Activated T-cell treated with anti-CD3 and anti-CD28 coated beads for 4 hours (primary cell): ENCODE measurements around the gene TMCC3.

Source experiments
- DNase-seq: peaks from one replicate; pipeline ENCODE4 v3.0.0-alpha.2; 2020

TMCC3 gene

DNA sequence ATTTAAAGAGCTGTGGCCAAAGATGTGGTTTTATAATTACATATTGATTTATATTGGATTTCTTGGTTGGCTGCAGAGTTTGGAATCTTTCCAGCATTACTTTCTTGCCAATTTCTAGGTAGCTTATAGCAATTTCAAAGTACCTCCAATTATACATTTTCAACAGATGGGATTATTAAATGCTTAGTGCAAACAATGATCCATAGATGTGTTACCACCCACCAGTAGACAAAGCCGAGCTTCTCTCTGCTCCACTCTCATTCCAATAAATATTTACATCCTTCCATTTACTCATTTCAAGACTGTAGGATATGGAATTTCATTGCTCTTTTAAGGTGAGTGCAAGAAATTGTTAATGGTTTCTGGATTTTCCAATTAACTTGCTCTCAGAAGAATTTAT, 21.6 kb upstream of the TMCC3 start:
- DNase-seq, result no peak

DNA sequence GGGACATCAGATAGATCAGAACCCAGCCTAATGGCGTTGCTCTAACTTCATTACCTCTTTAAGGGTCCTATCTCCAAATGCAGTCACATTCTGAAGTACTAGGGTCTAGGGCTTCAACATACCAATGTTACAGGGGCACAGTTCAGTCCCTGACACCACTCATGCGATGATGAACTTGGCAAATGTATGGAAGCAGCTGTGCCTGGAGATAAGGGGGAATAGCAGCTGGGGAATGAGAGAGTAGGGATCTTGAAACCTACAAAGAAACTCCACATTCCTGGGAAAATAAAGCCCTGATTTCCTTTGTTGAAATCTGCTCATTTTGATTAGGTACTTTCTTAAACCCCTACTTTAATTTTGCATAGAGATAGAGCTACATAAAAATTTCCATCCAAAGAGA, 20.5 kb upstream of the TMCC3 start:
- no peak for DNase-seq

DNA sequence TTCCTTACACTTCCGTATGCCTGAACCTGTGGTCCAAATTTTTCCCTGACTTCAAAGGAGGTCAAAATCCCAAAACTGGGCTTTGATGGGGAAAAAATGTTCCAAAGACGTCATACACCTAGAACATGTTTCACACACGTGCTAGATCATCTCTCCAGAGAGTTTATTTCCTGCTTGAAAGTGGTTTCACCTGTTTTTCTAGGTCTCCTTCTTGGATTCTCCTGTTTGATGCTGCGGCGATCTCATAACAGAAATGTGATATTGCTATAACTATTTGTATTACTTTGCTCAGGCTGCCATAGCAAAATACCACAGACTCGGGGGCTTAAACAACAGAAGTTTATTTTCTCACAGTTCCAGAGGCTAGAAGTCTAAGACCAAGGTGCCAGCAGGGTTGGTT, 19.7 kb upstream of the TMCC3 start:
- DNase-seq, result no peak

DNA sequence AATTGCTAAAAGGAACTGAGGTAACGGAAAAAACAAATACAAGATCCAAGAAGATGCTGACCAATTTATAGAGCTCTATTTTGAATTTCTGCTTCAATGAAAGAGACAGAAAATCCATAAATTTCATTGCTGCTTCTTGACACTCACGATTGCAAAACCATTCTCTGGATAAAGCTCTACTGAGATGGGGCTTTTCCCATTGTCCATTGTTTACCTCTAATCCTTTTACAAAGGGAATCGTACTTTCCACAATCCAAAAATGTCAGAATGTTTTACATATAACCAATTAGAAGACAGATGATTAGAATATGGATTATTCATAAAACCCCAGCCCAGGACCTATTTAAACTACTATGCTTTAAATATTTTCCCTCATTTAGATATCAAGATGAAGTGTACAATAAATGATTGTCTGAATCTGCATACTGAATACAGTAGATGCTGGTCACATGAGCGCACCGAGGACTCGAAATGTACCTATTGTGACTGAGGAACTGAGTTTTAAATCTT, 16.7 kb upstream of the TMCC3 start:
- DNase-seq, result no peak

DNA sequence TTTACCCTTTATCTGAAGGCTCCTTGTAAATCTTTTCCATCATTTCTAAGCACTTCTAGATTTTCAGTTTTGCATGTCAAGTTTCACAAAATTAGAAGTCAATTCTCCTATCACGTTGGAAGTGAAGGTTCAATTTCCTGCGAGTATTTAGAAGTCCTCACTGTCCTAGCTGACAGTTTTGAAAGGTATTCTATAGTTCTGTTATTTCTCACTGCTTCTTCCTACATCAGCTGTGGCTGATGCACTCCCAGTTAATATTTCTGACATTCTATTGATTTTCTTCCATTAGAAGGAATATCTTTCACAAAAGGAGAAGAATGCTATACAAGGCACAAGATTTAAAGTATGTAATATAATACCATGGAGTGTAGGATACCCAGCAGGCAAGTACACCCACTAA, 15.8 kb upstream of the TMCC3 start:
- no peak for DNase-seq

DNA sequence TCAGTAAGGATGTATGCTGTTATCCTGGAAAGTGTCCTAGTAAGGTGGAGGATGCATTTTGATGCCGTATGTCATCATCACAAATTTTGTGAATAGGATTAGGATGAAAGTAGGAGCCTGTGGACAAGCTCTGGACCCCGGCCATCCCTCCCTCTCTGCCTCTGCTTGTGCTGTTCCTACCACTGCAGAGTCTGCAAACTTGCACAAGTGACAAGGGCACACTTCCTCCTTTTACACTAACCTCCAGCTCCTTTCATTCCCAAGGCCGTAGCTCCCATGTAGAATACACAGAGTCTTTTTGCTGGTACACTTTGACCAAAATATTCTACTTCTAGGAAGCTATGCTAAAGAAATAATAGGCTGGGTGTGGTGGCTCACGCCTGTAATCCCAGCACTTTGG, 13.3 kb upstream of the TMCC3 start:
- no peak for DNase-seq

DNA sequence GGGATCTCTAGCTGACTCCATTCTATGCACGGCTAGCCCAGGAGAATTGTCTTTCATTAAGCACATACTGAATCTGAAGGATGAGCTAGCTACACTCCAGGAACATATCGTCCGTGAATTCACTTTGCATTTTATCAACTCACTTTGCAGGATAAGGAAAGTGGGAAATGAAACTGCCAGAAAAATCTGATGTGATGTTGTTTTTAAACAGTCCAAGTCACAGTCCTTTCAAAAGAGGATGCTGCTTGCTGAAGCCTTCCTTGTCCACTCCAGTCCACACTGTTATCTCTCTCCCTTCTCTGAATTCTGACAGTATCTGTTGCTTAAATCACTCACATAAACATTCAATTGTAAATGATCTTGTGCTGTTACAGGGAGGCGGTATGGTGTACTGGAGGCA, 12.7 kb upstream of the TMCC3 start:
- no peak for DNase-seq

DNA sequence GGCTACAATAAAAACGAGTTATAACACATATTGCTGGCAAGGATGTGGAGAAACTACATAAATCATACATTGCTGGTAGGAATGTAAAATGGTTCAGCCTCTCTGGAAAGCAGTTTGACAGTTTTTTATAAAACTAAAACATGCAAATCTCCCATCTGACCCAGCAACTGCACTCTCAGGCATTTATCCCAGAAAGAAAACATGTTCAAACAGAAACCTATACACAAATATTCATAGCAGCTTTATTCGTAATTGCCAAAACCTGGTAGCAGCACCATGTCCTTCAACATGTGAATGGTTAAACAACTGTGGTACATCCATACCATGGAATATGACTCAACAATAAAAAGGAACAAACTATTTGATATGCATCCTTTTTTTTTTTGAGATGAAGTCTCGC, 10.1 kb upstream of the TMCC3 start:
- no peak for DNase-seq

DNA sequence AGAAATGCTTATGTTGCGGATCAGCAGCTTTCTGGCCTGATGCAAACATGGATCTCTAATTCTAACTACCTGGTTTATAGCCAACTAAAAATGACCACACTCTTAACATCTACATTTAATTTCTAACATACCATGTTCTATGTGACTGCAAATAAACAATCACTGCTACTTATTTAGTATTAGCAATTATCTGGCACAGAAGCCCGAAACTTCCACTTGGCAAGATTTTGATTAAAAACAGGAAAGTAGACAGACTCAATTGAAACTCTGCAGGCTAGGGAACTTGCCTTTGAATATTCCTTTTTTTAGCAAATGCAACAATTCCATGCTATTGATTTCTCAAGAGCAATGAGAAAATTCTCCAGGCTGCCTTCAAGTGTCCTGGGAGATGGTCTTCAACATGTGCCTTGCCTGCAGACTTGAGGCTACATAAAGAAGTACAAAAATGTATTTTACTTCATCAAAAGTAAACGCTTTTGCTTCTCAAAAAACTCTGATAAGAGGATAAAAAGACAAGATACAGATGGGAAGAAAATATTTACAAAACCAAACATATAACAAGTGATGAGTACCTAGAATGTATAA, 9.1 kb upstream of the TMCC3 start:
- no peak for DNase-seq

DNA sequence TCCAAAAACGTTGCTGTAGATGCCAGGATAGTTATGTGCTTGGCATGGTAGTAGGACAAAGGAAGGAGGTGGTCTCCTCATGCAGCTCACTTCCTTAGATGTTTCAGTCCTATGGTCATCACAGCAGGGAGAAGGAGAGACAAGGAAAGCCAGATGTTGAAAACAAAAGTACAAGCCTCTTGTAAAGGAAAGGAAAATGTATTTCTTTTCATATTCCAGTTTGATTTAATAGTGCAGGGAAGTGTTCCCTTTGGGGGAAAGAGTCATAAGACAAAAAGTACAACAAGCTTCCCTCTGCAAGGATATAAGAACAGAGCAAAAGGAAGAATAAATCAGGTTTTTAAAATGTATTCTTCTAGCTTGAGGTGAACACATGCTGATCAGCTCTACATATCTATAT, 8.6 kb upstream of the TMCC3 start:
- no peak for DNase-seq

DNA sequence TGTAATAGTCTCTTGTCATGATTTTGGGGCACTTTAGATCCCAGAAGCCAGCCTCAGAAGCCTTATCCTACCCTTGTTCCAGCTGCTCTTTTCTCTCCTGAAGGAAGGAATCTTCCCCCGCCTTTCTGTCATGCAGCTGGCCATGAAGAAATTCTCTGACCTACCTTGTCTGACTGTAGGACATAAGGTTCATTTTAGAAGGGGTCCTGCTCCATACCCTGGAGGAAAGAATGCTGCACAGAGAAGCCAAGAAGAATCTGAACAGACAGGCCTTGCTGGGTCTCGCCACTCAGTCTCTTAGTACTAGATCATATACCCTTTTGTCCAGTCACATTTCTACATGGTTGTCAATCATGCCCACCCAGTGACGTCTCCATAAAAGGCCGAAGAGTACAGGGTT, 6.2 kb upstream of the TMCC3 start:
- no peak for DNase-seq

DNA sequence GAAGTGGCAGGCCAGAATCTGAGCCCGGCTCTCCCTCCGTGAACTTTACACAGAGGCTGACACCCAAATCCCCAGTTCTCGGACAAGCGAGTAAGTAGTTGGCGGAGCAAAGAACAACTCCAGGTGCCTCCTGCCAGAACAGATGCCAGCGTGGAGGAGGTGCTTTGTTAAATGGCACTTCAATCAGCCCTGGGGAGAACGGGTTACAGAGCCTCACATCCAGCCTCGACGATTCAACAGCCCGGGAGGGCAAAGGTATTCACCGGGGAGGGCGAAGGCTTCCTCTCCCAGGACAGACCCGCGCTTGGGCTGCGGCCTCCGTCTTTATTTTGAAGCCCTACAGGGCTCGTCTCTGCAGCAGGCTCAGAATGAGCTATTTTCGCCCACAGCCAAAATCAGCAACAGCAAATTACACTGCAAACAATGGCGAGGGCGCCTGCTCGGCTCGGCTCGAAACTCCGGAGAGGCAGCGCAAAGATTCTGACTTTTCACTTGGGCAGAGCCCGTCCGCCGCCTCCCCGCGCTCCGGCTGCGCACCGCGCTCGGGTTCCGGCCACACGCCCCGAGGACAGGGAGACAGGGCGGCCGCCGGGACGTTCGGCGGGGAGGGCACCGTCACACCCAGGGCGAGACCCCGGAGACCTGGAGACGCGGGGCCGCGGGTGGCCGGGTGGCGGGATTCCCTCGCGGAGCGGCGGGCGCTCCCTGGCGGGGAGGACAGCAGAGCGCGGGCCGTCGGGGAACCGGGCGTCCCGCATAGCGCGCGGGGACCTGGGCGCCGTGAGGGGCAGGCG, 811 bp downstream of the TMCC3 start:
- no peak for DNase-seq

DNA sequence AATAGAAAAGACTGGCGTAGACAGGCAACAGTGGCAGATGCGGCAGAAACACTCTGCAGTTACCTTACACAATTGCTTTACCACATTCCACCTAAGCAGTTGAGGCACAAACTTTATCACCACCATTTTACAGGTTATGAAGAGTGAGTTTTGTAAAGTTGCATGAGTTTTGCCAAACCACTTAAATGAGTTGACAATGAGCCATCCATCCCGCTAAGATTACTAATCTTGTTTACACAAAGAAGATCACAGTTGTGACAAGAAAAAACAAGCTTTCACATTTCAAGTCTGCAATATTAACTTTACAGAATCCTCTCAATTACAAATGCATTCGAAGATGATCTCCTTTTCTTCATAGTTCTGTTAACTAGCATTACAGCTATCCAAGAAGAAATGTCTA, 1.8 kb downstream of the TMCC3 start:
- DNase-seq, result no peak

DNA sequence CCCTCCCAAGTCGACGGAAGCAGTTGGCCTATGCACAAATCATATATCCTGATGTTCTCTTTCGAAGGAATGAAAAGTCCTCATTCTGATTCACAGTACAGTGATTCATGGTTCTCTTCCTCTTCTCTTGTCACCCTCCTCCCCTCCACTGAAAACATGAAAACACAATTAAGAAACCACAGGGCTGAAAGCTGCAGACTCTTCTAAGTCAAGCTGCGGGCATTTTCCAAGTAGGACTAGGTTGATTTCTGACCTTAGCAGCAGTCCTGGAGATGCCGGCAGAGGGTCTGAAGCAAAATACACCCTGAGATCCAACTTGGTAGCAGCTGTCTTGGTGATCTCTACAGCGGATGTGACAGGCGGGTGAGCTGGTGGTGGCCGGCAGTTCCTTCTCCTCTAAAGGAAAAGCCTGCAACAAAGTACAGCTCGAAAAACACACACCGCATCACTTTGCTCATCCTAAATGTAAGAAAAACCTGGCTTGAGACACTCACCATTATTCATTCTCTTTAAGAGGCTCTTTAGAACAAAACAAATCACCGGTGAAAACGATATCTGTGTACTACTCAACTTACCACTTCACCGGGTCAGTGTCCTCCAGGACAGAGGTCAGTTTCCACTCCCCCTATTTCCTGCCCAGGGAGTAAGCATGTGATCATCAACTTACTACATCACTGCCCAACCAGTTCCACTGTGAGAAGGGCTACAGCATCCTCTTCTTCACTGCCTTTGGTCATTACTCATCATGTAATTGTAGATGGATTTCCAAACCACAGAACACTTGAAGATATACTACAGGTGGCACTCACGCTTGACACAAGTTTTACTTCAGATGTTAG, 6.0 kb downstream of the TMCC3 start:
- no peak for DNase-seq

DNA sequence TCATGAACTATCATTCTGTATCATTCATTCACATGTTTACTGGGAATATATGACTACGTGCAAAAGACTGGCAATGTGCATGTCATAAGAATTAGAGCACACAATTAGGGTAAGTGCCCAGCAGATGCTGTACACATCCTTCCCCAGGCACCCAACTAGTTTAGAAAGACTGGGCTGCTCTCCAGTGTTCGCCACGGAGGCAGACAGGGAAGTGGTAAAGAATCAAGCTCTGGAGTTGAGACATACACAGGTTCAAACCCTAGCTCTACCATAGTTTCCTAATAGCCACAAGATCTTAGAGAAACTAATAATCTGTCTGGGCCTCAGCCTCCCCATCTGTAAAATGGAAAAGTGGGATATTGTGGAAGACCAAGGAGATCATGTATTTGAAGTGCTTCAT, 6.8 kb downstream of the TMCC3 start:
- no peak for DNase-seq

DNA sequence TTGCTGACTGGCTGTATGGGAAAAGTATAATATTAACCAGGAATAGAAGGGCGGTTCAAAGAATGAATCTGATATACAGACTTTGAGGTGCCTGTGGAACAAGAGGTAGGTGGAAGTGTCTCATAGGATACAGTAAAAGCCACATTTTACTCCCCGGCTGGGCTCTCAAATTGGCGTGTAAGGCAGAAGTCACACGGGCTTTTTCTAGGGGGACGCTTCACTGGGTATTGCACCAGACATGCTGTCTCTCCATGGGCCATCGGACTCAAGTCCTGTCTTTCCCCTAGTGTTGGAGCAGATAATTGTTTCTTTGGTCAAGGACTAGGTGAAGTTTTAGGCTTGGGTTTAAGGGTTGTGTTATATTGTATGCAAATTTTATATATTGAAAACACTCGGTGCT, 9.1 kb downstream of the TMCC3 start:
- DNase-seq, result no peak

DNA sequence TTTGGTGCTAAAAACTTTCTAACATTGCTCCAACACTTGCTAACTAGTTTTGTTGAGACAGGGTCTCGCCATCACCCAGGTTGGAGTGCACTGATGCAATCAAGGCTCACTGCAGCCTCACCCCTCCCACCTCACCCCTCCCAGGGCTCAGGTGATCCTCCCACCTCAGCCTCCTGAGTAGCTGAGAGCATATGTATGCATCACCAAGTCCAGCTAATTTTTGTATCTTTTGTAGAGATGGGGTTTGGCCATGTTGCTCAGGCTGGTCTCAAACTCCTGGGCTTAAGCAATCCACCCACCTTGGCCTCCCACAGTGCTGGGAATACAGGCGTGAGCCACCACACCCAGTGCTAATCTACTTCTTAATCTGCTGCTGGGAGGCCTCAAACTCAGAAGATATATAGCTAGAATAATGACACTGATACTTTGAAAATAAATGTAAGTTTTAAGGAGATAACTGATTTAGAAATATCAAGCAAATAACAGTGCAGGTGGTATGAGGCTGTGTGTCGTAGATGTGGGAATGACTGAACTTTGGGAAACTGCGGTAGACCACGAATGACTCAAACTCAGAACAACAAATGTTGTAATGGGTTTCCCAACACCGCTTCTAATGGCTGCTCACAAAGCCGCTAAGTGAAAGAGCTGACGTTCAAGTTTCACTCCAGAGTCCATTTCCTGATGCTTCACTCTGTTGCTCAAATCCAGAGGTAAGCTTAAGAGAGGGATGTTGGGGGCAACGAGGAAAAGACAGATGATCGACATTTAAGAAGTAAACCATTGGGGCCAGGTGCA, 10.0 kb downstream of the TMCC3 start:
- DNase-seq, result no peak

DNA sequence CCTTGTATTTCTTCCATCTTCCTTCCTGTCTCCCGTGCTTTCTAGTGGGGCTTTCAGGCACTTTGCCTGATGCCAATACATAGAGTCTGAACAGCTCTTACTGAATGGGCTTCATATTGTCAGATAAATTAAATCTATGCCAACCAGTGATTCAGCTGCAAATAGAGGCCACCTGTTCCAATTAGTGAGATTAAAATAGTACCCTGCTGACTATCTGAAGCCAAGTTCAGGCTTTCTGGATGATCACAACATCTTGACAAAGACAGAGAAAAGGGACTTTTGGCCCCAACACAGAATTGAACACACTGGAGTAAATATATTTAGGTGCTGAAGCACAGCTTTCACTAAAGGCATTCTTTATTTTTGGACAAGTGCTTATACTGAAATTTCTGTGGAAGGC, 11.8 kb downstream of the TMCC3 start:
- DNase-seq, result no peak

DNA sequence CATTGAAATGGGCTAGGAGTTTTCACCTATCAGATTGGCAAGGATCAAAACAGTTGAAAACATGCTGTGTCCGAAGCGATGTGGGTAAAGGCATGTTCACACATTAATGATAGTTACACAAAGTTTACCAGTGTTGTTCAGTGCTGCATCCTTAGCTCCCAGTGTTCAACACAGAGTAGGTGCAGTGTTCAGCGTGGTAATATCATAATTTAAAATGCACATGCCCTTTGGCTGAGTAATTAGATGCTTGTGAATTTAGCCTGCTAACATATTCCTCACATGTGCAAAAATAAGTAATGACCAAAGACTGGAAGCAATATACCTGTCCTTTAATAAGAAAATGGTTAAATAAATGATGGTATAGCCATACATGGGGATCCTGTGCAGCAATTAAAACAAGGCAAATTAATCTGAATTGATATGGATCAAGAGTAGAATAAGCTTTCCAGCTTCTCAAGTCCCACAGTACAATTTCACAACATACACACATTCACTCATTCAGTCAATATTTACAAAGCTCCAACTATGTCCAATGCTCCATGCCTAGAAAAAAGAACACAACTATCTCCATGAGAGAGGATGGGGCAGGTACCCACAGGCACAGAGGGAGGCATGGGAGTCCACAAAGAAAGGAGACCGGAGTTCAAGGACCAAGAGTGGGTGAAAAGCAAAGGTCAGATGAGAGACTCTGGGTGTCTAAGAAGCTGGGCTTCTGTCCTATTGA, 12.8 kb downstream of the TMCC3 start:
- DNase-seq, result no peak

DNA sequence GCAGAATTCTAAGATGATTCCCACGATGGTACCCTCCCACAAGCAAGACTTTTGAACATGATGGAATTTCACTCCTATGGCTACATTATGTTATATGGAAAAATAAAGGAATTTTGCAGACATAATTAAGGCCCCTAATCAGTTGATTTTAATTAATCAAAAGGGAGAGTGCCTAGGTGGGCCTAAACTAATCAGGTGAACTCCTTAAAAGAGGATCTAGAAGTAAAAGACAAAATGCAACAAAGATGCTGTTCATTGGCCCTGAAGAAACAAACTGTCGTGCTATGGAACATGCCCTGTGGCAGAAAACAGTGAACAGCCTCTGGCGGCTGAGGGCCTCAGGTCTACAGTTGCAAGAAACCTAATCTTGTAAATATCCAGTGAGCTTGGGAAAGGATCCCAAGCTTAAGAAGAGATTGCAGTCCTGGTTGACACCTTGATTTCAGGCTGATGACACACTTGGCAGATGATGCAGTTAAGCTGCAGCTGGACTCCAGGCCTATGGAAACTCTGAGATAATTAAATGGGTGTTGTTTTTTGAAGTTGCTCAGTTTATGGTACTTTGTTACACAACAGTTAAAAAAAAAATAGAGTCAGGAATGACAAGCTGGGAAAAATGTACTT, 13.8 kb downstream of the TMCC3 start:
- DNase-seq, result no peak

DNA sequence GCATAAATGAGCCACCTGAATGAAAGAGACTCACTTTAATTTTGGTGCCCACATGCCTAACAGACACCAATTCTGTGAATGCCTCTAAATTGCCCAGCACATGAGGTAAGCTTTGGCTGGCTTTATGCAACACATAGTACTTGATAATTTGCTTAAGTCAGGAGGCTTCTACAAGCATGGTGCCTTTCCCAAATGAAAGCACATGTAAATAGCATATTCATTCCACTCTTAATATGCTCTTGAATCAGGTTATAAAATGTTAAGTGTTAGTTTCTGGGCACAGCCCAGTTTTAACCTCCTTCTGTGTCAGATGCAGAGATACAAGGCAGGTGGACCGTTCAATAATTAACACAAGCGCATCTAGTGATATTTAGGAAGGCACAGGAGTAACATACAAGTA, 15.6 kb downstream of the TMCC3 start:
- no peak for DNase-seq

DNA sequence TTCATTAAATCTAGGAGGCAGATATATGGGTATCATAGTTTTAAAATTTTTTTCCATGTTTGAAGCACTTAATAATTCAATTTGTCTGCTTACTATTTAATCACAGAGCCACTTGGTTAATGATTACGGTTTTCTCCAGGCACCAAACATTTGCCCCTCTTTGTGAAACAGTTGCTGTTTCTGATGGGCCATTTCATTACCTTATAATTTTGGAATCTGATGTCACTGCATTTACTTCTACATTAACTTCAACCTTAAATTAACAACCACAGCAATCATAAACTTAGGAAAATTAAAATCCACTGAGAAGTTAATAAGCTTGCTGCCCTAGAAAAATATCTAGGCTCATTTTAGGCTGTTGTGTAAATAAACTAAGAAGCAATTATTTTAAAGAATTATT, 17.0 kb downstream of the TMCC3 start:
- DNase-seq, result no peak
